Measurements from ENCODE around the gene SLA2. TPM values are rescaled to one million over a fixed set of nuclear protein-coding genes. Genes with fewer than 3 reads are reported as not detected.

Gene SLA2
- total and polyA plus RNA-seq, 2 of the 8 experiments (the other 6 are each of a cell fraction or from before 2014, with no cell fraction given) = 0.18 TPM; not detected in 1

GRCh38 chr20:36687850-36688249, 41.9 kb upstream of the SLA2 start:
- Histone ChIP-seq H3K14ac (ENCODE audit: insufficient read length) (no peak overlapping the region), H3K4ac (replicated peaks; ENCODE audit: insufficient read length, low read depth, low read length) (no peak overlapping the region), H3K27me3 (replicated peaks in 1 of 4; ENCODE audit: control insufficient read depth in 3 of 4, extremely low read depth in 1 of 4, insufficient read depth in 3 of 4, low read length in 3 of 4) (no peaks in the 10 kb centered on the region), H3K4me1 (replicated peaks in 1 of 4; ENCODE audit: control insufficient read depth in 3 of 4, insufficient read depth in 4 of 4, low read length in 3 of 4) (no peaks in the 10 kb centered on the region), H4K20me1 (replicated peaks in 1 of 2; ENCODE audit: control insufficient read depth in 1 of 2, insufficient read depth in 2 of 2, low read length in 2 of 2) (no peaks in the 10 kb centered on the region), H3K36me3 (ENCODE audit: control insufficient read depth in 2 of 4, insufficient read depth in 4 of 4, low read length in 3 of 4) (no peaks in the 10 kb centered on the region; a peak in 2 of 8 replicates), H4K8ac (ENCODE audit: extremely low read depth, insufficient read depth, low read length) (no peak overlapping the region), H2BK15ac (ENCODE audit: low read length) (no peak overlapping the region), H2AFZ (ENCODE audit: low read length) (no peak overlapping the region), H3K4me2 (ENCODE audit: insufficient read depth in 1 of 2, low read depth in 2 of 2, low read length in 2 of 2) (no peak overlapping the region), H2BK20ac (ENCODE audit: low read length) (no peak overlapping the region), H2BK12ac (ENCODE audit: low read depth, low read length) (no peak overlapping the region), H3K79me2 (ENCODE audit: control insufficient read depth in 1 of 2, insufficient read depth in 2 of 2, low read length in 2 of 2) (no peaks in the 10 kb centered on the region), H3K27ac (ENCODE audit: low read depth, low read length) (no peak overlapping the region), H3K9me3 (ENCODE audit: insufficient read depth in 2 of 2, low read depth in 1 of 2, low read length in 1 of 2) (no peaks in the 10 kb centered on the region), H2BK5ac (ENCODE audit: low read depth, low read length) (no peak overlapping the region), H3K9ac (replicated peaks in 1 of 4; ENCODE audit: extremely low read depth in 1 of 4, low read depth in 3 of 4, low read length in 3 of 4) (no peak overlapping the region), H2AK5ac (ENCODE audit: low read depth, low read length) (no peak overlapping the region), H4K5ac (ENCODE audit: insufficient read length, low read depth, low read length) (no peak overlapping the region), H2BK120ac (replicated peaks; ENCODE audit: low read depth, low read length) (no peak overlapping the region), H3K56ac (replicated peaks; ENCODE audit: insufficient read length, low read depth, low read length) (no peak overlapping the region), H4K91ac (replicated peaks; ENCODE audit: insufficient read length, low read length) (no peak overlapping the region), H3K79me1 (ENCODE audit: low read depth, low read length) (no peaks in the 10 kb centered on the region), H3K4me3 (ENCODE audit: extremely low read depth in 1 of 4, insufficient read depth in 2 of 4, low read depth in 3 of 4, low read length in 4 of 4) (no peak overlapping the region), H3K18ac (ENCODE audit: extremely low read depth, low read length) (no peak overlapping the region), H3K23me2 (ENCODE audit: low read depth, low read length) (no peaks in the 10 kb centered on the region), H3K23ac (ENCODE audit: insufficient read length) (no peak overlapping the region)
- FAIRE-seq (no peak), DNase-seq (ENCODE audit: low read depth in 1 of 2, low spot score in 2 of 2) (no peak)
- POLR2A ChIA-PET (ENCODE audit: partially characterized antibody) = interaction anchor here (3.8 kb wide), 1 partner anchor 11 kb away, joined by 33 read pairs; no protein-coding TSS in a partner anchor
- CTCF ChIA-PET (ENCODE audit: partially characterized antibody) = interaction anchor here (0.6 kb wide), 1 partner anchor 27 kb away, joined by 4 read pairs; no protein-coding TSS in a partner anchor
- WGBS, 2 experiments (ENCODE audit: extremely low coverage in 1 of 2, insufficient coverage in 1 of 2, insufficient read length in 1 of 2, insufficient replicate concordance in 2 of 2, low coverage in 1 of 2, low lambda C conversion rate in 2 of 2, missing lambda C conversion rate in 1 of 2) = 94% methylated on average over 3 of the region's 3 CpGs; no CpG with 5 or more reads in 1 of the 2 experiments
- TF ChIP-seq NRF1 (IDR thresholded peaks at IDR 0.05; ENCODE audit: low read depth, low read length) = no peak
- TF ChIP-seq TAF7 (optimal IDR thresholded peaks at IDR 0.05; ENCODE audit: borderline replicate concordance, low read depth, low read length) = no peak
- no peak for TF ChIP-seq HDAC6 (IDR thresholded peaks at IDR 0.05; ENCODE audit: low read depth, low read length)
- no peak for TF ChIP-seq RFX5 (IDR thresholded peaks at IDR 0.05; ENCODE audit: borderline replicate concordance, low read depth, low read length)
- no peak for TF ChIP-seq CEBPB (IDR thresholded peaks at IDR 0.05; ENCODE audit: low read depth, low read length)
- TF ChIP-seq ATF2 (IDR thresholded peaks at IDR 0.05; ENCODE audit: low read length) = no peak
- TF ChIP-seq FOSL1 (IDR thresholded peaks at IDR 0.05; ENCODE audit: insufficient read depth, low read depth, low read length) = no peak
- TF ChIP-seq CTBP2 (IDR thresholded peaks at IDR 0.05; ENCODE audit: borderline replicate concordance, insufficient read depth, insufficient read length, low read length) = no peak
